Activated CD8-positive, alpha-beta memory T cell treated with anti-CD3 and anti-CD28 coated beads for 1 hour (primary cell): ENCODE data around the gene LIPH.
"Not testable (repeated sequence)": the region's sequence is repeated elsewhere in the genome, so short reads cannot be mapped to it uniquely, and the experiment has no call there.

Experiments
- DNase-seq, 2 donors: peaks; one replicate each; pipeline ENCODE4 v3.0.0-alpha.2; 2020; ENCODE audit warnings: low read depth in 1 of 2; ENCODE audit errors: extremely low read depth in 1 of 2

Gene LIPH

DNA sequence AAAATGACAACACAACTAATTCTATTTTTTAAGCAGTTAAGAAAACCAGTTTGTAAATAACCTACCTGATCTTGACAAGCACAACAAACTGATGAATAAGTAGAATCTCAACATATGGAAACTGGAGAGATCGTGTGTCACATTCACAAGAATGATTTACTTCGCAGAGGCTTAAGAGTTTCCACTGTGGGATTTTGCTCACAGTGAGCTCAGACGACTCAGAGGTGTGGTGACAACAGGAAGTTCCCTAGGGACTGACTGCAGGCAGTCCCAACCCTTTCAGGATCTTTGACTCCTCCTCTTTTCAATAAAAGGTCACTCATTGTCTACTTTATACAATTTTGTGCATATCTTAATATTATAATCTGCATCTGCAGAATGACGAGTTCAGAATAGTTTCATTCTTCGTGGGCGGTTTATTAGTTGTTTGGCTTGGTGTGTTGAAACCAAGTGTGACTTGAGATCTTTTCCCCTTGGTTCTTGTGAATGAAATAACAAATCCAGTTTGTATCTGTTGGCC lies at the start of gene LIPH:
Gene LIPH (minus strand): TSS at position 231 of the 520 bp plus-strand sequence. CDS start 117 bp downstream, at position 114.
- no peak for DNase-seq

DNA sequence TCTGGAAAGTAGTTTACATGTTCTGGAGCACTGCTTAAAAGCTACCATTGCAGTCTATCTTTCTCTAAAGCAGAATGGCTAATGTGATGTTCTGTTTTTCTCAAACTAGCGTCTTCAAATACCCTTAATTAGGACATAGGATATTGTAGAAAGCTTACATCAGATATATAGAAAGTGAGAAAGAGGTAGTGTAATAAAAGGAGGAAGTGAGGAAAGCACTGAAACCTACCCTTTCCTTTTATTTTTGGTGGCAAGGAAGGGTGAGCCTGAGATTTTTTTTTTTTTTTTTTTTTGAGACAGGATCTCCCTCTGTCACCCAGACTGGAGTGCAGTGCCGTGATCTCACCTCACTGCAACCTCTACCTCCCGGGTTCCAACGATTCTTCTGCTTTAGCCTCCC lies 43.1 kb upstream of the LIPH start:
- no peak for DNase-seq

GRCh38 chr3:185594073-185594472 lies 41.7 kb upstream of the LIPH start:
- DNase-seq, result no peak

DNA sequence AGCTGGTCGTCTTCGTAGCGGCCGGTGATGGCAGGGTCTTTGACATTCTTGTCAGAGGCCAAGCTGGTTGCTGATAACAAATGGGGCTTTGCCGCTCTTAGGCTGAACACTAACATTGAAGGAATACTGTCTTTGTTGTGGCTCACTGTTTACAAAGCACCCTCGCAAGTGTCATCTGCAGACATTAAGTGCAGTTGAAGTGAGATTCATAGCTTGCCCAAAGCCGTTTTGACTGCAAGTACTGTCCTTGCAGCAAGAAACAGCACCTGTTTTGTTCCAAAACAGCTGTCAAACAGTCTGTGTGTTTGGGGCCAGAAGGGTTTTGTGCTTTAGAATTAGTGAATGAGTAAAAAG lies 34.3 kb upstream of the LIPH start:
- DNase-seq, result no peak

- DNase-seq, result peak; percentile 99
Measured at GRCh38 chr3:185585859-185586685, 33.7 kb upstream of the LIPH start, which contains the start of gene SENP2. Gene SENP2 (plus strand): TSS chr3:185586295. CDS start chr3:185586414, 119 bp downstream.

- no peak for DNase-seq
Measured at GRCh38 chr3:185585518-185585858, 33.1 kb upstream of the LIPH start.

DNA sequence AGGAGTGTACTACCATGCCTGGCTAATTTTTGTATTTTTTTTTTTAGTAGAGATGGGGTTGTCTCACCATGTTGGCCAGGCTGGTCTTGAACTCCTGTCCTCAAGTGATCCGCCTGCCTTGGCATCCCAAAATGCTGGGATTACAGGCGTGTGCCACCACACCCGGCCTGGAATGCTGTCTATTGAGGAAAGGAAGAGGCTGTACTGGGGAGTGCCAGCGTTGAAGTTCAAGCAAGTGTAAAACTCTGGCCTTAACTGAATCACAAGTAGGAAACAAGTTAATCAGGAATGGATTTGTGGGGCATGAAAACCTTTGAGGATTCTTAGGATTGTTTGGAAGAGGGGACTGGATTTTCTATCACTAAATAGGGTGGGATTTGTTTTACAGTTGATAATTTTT lies 32.3 kb upstream of the LIPH start:
- no peak for DNase-seq

DNA sequence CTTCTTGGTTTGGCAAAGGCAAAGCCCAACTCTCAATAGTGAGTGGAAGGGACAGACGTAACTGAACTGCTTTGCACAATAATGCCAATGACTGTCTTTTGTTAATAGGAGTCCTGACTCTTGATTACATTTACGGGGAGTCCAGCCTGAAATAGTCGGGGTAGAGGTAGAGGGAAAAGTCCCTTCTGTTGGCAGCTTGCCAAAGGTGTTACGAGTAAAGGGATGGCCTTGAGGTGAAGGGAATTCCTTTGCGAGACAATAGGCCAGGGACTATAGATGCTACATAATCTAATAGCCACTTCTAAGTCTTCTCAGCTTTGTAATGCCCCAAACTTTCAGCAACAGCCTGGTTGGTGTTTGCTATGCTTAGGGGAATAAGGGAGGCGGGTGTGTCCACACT lies 31.5 kb upstream of the LIPH start:
- no peak for DNase-seq

DNA sequence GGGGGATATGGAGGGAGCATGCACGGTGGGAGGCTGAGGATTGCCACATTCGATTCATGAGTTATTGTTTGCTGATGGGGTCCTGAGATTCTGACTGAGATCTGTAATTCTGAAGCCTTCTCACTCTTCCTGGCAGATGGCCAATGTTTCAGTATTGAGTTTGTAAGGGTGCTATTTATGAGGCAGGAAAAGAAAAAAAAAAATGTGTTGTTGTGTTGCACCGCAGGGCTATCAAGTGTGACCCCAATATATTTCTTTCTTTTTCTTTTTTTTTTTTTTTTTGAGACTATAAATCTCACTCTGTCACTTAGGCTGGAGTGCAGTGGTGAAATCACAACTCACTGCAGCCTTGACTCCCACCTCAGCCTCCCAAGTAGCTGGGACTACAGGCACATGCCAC lies 30.5 kb upstream of the LIPH start:
- DNase-seq, result no peak

GRCh38 chr3:185582236-185582635 lies 29.8 kb upstream of the LIPH start:
- DNase-seq, result no peak

GRCh38 chr3:185575108-185575869 lies 22.9 kb upstream of the LIPH start:
- DNase-seq, result not testable (repeated sequence)

- DNase-seq, result no peak
Measured at GRCh38 chr3:185572183-185572582, 19.8 kb upstream of the LIPH start.

DNA sequence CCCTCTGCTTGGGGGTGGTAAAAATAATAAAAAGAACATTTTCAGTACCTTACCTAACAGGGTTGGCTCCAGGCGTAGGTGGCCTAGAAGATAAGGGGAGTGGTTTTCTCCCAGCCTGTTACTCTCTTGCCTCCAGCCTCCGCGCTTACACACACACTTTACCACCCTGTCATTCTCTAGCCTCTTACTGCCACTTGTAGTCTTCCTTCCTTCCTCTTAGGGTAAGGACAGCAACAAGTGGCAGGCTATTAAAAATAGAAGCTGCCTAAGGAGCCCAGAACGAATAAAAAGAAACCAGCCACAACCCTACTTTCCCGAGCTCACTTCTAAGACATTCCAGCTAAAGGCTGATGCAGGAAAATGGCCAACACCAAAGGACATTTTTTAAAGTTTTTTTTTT lies 9.6 kb upstream of the LIPH start:
- no peak for DNase-seq

DNA sequence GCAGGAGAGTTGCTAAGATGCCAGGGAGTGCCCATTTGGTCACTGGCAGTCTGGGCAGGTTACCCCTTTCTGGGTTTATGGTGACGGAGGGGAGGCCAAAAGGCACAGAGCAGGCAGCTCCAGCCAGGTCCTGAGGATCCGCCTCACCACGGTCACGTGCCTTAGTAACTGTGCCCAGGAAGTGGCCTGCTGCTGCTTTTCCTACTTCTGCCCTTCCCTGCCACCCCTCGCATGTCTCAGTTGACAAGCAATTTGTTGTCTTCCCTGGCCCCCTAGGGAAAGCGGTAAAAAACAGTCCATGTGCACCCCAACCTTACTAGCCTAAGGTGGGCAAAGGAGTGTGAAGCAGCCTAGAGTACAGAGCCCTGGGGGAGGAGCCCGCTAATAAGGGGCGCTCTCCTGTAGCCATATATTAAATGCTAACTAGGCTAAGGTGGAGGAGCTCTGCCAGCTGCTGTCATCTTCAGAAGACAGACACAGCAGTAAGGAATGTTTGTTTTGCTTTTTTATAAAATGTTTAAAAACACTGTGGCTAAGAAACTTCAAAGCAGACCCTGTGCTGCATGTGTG lies 9.1 kb upstream of the LIPH start:
- DNase-seq, result no peak

GRCh38 chr3:185560676-185561075 lies 8.3 kb upstream of the LIPH start:
- no peak for DNase-seq

DNA sequence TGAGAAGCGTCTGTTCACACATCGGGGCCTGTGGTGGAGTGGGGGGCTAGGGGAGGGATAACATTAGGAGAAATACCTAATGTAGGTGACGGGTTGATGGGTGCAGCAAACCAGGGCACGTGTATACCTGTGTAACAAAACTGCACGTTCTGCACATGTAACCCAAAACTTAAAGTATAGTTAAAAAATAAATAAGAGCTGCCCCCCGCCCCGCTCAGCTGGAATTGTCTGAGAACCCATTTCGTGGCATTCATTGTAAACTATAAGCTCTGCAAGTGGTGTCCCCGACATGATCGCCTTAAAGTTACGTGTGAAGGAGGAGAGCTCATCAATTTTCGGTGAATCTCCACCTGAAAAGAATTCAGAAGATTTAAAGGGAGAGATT lies 7.3 kb upstream of the LIPH start:
- DNase-seq, result no peak

- DNase-seq, result no peak
Measured at GRCh38 chr3:185558395-185558794, 6.0 kb upstream of the LIPH start.

DNA sequence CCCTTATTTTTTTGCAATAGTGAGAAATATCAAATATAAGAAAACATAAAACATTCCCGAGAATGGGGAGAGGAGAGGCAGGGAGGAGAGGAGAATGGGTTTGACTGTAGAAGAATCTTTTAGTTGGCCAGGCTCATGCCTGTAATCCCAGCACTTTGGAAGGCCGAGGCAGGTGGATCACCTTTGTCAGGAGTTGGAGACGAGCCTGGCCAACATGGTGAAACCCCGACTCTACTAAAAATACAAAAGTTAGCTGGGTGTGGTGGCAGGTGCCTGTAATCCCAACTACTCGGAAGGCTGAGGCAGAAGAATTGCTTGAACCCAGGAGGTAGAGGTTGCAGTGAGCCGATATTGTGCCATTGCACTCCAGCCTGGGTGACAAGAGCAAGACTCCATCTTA lies 4.3 kb upstream of the LIPH start:
- not testable (repeated sequence) for DNase-seq

DNA sequence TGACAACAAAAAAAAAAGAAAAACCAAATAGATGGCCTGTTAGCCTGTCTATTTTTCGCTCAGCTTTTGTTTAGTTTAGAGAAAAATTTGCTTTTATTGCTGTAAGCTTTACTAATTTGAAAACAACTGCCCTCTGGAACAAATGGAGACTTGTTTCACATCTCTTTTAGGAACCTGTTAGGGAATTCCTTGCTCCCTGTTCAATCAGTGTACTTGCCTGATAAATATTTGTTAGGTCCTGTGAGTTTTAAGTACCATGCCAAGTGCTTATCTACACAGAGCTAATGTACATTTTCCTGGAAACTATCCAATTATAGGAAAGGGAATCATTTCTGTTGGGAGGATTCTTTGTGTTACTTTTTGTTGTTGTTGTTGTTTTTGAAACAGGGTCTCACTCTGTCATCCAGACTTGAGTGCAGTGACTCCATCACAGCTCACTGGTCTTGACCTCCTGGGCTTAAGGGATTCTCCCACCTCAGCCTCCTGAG lies 3.5 kb upstream of the LIPH start:
- no peak for DNase-seq

DNA sequence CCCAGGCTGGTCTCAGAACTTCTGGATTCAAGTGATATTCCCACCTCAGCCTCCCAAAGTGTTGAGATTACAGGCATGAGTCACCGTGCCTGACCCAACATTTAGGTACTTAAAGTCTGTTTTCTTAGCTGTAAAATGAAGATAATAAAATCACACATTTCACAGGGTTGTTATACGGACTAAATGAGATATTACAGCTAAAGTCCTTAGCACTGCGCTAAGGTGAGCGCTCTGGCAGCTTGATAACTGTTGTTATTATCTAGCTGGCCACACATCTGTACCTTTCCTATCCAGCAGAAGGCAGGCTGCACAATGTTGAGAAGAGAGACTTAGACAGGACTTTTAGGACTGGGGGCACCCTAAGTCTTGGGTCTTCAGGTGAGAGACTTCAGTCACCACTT lies 2.7 kb upstream of the LIPH start:
- no peak for DNase-seq

DNA sequence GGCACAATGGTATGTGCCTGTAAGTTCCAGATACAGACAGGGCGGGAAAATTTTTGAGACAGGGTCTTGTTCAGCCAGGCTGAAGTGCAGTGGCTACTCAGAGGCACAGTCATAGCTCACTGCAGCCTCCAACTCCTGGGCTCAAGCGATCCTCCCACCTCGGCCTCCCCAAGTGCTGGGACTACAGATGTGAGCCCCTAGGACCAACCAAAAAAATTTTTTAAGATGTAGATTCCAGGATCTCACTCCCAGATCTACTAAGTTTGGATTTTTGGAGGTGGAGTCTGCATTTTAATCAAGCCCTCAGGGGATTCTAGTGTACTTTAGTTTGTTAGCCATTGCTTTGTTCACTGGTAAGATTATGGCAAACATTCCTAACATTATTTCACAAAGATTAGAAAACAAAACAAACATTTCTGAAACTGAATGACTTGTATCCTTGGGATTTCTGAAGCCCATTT lies 2.7 kb downstream of the LIPH start:
- DNase-seq, result no peak
